Effector memory CD4-positive, alpha-beta T cell (primary cell): ENCODE data around the gene HUNK.
"Not testable (repeated sequence)": the region's sequence is repeated elsewhere in the genome, so short reads cannot be mapped to it uniquely, and the experiment has no call there.

Experiments
- DNase-seq, 3 donors: peaks; one replicate each; pipeline ENCODE4 v3.0.0-alpha.2; 2020
- H3K27ac ChIP-seq: 2 replicates; pipeline ENCODE4 v1.7.0; 2013; ENCODE audit warnings: mild to moderate bottlenecking, low read length, moderate library complexity; ENCODE audit not compliant: insufficient read depth, poor library complexity, severe bottlenecking
- H3K27me3 ChIP-seq: replicated peaks from 2 replicates; pipeline ENCODE4 v1.7.0; 2013; ENCODE audit warnings: mild to moderate bottlenecking, low read length; ENCODE audit not compliant: insufficient read depth, control insufficient read depth, poor library complexity, severe bottlenecking
- H3K36me3 ChIP-seq: 2 replicates; pipeline ENCODE4 v1.7.0; 2013; ENCODE audit warnings: mild to moderate bottlenecking, low read length, moderate library complexity; ENCODE audit not compliant: control insufficient read depth, insufficient read depth
- H3K4me1 ChIP-seq: 2 replicates; pipeline ENCODE4 v1.7.0; 2013; ENCODE audit warnings: low read length, mild to moderate bottlenecking; ENCODE audit not compliant: control insufficient read depth, insufficient read depth, poor library complexity, severe bottlenecking
- H3K4me3 ChIP-seq: 2 replicates; pipeline ENCODE4 v1.7.0; 2013; ENCODE audit warnings: low read length, low read depth, mild to moderate bottlenecking; ENCODE audit not compliant: insufficient read depth, poor library complexity, severe bottlenecking
- H3K9me3 ChIP-seq: 2 replicates; pipeline ENCODE4 v1.7.0; 2013; ENCODE audit warnings: mild to moderate bottlenecking, low read length, moderate library complexity; ENCODE audit not compliant: control insufficient read depth

Gene HUNK

DNA sequence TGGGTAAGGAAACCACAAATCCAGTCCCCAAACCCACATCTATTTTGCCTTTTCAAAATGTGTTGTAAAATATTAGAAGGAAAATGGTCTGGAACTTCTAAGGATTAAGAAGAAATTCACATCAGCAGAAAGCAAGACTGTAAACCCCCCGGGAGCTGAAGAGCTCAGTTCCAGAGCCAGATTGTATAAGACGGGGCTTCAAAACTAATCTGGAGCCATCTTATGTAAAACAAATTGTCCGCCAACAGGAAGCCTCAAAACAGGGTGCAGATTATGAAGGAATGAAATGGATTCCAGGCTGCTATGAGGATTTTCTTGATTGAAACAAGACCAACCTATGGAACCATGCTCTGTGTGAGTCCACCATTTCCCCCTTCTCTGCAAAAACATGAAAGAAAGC, 25.1 kb upstream of the HUNK start:
- Histone ChIP-seq H3K27ac (no peak overlapping the region), H3K36me3 (no peaks in the 10 kb centered on the region), H3K9me3 (no peaks in the 10 kb centered on the region), H3K4me3 (no peak overlapping the region), H3K27me3 (no peaks in the 10 kb centered on the region), H3K4me1 (no peaks in the 10 kb centered on the region)
- DNase-seq, result no peak

DNA sequence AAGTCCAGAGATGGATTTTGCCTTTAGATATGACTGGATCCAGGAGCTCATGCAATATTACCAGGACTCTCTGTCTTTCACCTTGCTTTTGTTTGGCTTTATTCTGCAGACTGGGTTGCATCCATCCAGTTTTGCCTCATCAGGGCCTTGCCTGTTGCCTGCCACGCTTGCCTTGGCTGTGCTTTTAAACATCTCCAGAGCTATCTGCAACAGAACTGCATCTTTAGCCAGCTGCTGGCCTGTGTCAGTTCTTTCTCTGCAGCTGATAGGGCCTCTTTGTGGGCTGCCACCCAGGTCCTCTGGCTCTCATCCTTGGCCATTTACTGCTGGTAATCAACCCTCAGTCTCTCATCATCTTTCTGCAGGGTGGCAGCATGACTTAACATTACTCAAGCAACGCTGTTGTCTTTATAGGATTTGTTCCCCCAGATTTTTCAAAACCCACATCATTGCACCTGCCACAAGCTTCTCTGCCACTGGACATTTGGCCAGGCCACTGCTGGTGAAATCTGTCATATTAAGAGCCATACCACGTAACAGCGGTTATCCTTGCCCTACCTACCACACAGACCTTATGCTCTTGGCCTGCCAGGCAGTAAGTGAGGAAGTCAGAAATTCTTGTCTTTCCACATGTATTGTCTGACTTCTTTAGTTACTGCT, 24.4 kb upstream of the HUNK start:
- no peaks in the 10 kb centered on the region for H3K4me1 ChIP-seq
- DNase-seq, result no peak
- H3K9me3 ChIP-seq, result no peaks in the 10 kb centered on the region
- no peak overlapping the region for H3K4me3 ChIP-seq
- no peaks in the 10 kb centered on the region for H3K36me3 ChIP-seq
- no peaks in the 10 kb centered on the region for H3K27me3 ChIP-seq
- no peak overlapping the region for H3K27ac ChIP-seq

DNA sequence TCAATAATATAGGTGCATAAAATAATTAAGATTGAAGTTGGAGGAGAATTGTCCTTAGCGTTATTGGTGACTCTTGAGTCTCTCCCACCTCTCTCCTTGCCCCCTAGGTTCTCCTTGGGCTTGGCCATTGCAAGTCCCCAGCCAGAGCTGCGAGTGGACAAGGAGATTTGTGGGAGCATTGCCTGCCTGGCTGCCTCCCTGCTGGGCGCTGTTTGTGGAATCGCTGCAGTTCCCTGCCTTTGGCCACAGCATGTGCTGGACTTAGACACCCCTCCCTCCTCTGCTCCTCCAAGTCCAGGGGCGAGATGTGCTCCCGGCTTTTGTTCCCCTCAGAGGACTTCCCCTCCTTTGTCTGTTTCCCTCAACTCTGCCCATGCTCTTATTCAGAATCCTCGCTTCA, 21.9 kb upstream of the HUNK start:
- H3K4me1 ChIP-seq, result no peaks in the 10 kb centered on the region
- no peaks in the 10 kb centered on the region for H3K27me3 ChIP-seq
- no peaks in the 10 kb centered on the region for H3K36me3 ChIP-seq
- H3K9me3 ChIP-seq, result no peaks in the 10 kb centered on the region
- H3K27ac ChIP-seq, result no peak overlapping the region
- DNase-seq, result no peak
- no peak overlapping the region for H3K4me3 ChIP-seq

DNA sequence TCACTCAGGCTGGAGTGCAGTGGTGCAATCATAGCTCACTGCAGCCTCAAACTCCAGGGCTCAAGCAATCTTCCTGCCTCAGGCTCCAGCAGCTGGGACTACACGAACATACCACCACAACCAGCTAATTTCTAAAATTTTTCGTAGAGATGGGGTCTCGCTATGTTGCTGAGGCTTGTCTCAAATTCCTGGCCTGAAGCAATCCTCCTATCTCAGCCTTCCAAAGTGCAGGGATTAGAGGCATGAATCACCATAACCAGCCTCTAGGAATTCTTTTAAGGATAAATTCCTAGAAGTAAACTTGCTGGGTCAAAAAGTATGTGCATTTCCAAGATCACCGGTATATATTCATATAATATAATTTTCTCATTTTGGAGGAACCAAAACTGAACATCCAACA, 17.6 kb upstream of the HUNK start:
- Histone ChIP-seq H3K4me3 (no peak overlapping the region), H3K9me3 (no peaks in the 10 kb centered on the region), H3K27me3 (no peaks in the 10 kb centered on the region), H3K4me1 (no peaks in the 10 kb centered on the region), H3K36me3 (no peaks in the 10 kb centered on the region), H3K27ac (no peak overlapping the region)
- DNase-seq, result no peak

DNA sequence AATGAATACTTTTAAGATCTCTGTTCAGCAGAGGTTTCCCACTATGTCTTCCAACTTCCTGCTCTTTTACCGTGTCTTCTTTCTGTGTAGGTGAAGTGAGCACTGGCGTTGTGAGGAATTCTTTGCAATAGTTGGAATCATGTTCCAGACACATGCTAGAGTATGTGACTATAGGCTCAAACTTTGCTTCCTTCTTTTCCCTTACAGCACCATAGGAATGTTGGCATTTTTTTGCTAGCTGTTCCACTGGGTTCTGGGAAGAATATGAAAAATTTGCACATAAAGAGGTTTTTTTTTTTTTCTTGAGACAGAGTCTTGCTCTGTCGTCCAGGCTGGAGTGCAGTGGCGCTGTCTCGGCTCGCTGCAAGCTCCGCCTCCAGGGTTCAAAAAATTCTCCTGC, 15.7 kb upstream of the HUNK start:
- no peaks in the 10 kb centered on the region for H3K27me3 ChIP-seq
- no peak overlapping the region for H3K4me3 ChIP-seq
- no peaks in the 10 kb centered on the region for H3K9me3 ChIP-seq
- H3K27ac ChIP-seq, result no peak overlapping the region
- no peak for DNase-seq
- no peaks in the 10 kb centered on the region for H3K4me1 ChIP-seq
- H3K36me3 ChIP-seq, result no peaks in the 10 kb centered on the region

DNA sequence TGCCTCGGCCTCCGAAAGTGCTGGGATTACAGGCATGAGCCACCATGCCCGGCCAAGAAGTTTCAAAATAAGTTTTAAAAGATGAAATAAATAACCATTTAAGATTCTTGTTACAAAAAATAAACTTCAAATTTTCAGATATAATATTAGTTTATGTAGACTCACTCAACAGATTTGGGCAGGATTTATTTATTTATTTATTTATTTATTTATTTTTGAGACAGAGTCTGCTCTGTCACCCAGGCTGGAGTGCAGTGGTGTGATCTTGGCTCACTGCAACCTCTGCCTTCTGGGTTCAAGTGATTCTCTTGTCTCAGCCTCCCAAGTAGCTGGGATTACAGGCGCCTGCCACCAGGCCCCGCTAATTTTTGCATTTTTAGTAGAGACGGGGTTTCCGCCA, 15.2 kb upstream of the HUNK start:
- not testable (repeated sequence) for H3K36me3 ChIP-seq, H3K27me3 ChIP-seq, H3K4me1 ChIP-seq

DNA sequence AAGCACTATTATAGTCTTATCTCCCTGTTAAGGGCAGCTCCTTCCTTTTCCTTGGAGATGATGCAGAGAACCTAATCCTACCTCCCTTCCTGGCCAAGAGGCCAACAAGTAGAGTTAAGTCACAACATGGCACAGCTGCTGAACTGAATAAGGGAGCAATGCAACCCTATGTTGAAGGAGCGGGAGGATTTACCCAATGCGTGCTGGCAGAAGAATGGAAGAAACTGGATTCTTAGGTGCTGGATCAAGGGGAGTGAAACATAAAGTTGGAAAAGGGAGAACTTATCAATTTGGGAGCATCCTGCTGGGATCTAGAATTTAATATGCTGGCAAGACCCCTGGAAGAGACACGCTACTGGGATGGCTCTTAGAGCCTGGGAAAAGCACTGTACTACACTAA, 12.0 kb upstream of the HUNK start:
- Histone ChIP-seq H3K9me3 (no peaks in the 10 kb centered on the region), H3K27me3 (no peaks in the 10 kb centered on the region), H3K27ac (no peak overlapping the region), H3K4me1 (no peaks in the 10 kb centered on the region), H3K36me3 (no peaks in the 10 kb centered on the region), H3K4me3 (no peak overlapping the region)
- DNase-seq, result no peak

More for the DNA sequence above, 15.2 kb upstream of the HUNK start:
- not testable (repeated sequence) for DNase-seq, H3K4me3 ChIP-seq, H3K9me3 ChIP-seq, H3K27ac ChIP-seq

DNA sequence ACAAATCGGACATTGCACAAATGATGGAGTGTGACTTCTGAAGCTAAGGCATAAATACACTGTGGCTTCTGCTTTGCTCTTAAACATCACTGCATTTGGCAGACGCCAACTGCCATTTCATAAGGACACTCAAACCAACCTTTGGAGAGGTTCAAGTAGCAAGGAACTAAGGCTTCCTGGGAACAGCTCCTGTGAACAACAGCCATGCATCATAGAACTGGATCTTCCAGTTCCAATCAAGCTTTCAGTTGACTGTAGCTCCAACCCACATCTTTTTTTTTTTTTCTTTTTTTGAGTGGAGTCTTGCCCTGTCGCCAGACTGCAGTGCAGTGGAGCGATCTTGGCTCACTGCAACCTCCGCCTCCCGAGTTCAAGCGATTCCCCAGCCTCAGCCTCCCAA, 10.7 kb upstream of the HUNK start:
- Histone ChIP-seq H3K9me3 (no peaks in the 10 kb centered on the region), H3K27me3 (no peaks in the 10 kb centered on the region), H3K4me1 (no peaks in the 10 kb centered on the region), H3K36me3 (no peaks in the 10 kb centered on the region), H3K4me3 (no peak overlapping the region), H3K27ac (no peak overlapping the region)
- no peak for DNase-seq

DNA sequence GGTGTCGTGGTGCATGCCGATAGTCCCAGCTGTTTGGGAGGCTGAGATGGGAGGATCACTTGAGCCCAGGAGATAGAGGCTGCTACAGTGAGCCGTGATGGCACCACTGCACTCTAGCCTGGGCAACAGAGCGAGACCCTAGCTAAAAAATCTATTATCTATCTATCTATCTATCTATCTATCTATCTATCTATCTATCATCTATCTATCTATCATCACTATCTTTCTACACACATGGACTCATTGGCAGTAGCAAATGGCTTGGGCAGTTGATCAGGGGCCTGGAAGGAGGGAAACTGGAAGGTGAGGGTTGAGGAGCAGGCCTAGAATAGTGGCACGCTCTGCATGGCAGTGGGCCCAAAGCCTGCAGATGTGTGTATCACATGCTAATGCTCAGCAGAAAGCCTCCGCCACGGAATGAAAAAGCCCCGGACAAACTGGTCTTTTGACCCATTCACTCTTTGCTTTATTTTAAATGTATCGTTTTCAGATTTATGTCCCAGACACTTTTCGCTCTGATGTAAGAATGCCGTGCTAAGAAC, 7.3 kb upstream of the HUNK start:
- Histone ChIP-seq H3K4me1 (no peaks in the 10 kb centered on the region), H3K36me3 (no peaks in the 10 kb centered on the region), H3K27ac (no peak overlapping the region), H3K27me3 (no peaks in the 10 kb centered on the region), H3K4me3 (no peak overlapping the region), H3K9me3 (no peaks in the 10 kb centered on the region)
- no peak for DNase-seq

DNA sequence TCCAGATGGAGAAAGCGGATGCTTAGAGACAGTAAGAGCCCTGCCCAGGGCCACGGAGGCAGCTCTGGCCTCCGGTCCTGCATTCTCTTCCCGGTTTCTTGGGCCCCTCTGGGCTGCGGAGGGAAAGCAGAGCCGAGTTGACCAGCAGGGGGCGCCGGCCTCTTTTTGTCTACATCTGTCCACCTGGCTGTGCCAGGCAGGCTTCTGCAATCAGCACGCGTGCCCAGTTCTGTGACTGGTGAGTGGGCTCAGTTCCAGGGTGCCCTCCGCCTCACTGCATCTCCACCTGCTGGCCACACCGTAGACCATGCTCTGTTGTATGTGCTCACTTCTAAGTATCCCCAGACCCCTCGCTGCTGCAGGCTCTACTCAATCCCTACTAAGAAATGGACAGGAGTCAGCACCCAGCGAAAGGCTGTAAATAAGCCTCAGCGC, 6.7 kb upstream of the HUNK start:
- no peaks in the 10 kb centered on the region for H3K4me1 ChIP-seq
- no peak overlapping the region for H3K27ac ChIP-seq
- no peaks in the 10 kb centered on the region for H3K36me3 ChIP-seq
- DNase-seq, result peak; percentile 17 to 38 (median 32)
- no peak overlapping the region for H3K4me3 ChIP-seq
- no peaks in the 10 kb centered on the region for H3K27me3 ChIP-seq
- H3K9me3 ChIP-seq, result no peaks in the 10 kb centered on the region
